Fibroblast of skin of scalp (primary cell): ENCODE data around the gene ST14.
"Not testable (repeated sequence)": the region's sequence is repeated elsewhere in the genome, so short reads cannot be mapped to it uniquely, and the experiment has no call there.

ENCODE experiments used
- DNase-seq: peaks from one replicate; pipeline ENCODE4 v3.0.0-alpha.2; 2013

The ST14 gene

GRCh38 chr11:130209954-130210854 lies 50.6 kb downstream of the ST14 start:
- DNase-seq: no peak

- no peak for DNase-seq
Measured at GRCh38 chr11:130211144-130211543, 51.6 kb downstream of the ST14 start.

GRCh38 chr11:130211781-130212401 lies 52.3 kb downstream of the ST14 start:
- DNase-seq: no peak

- no peak for DNase-seq
Measured at GRCh38 chr11:130212431-130212961, 52.9 kb downstream of the ST14 start.

- peak; percentile 19 for DNase-seq
Measured at GRCh38 chr11:130213143-130213978, 53.8 kb downstream of the ST14 start.

GRCh38 chr11:130213979-130214281 lies 54.3 kb downstream of the ST14 start:
- no peak for DNase-seq

GRCh38 chr11:130214861-130215530 lies 55.4 kb downstream of the ST14 start:
- no peak for DNase-seq

- DNase-seq: no peak
Measured at GRCh38 chr11:130215531-130216220, 56.1 kb downstream of the ST14 start.

GRCh38 chr11:130216221-130216550 lies 56.6 kb downstream of the ST14 start:
- DNase-seq: no peak

- DNase-seq: no peak
Measured at GRCh38 chr11:130216591-130217132, 57.1 kb downstream of the ST14 start.

- DNase-seq: no peak
Measured at GRCh38 chr11:130217133-130218031, 57.8 kb downstream of the ST14 start.

GRCh38 chr11:130218501-130219070 lies 59.0 kb downstream of the ST14 start:
- no peak for DNase-seq

GRCh38 chr11:130219148-130219547 lies 59.6 kb downstream of the ST14 start:
- no peak for DNase-seq

- no peak for DNase-seq
Measured at GRCh38 chr11:130220311-130221035, 60.9 kb downstream of the ST14 start.

- no peak for DNase-seq
Measured at GRCh38 chr11:130223291-130223971, 63.8 kb downstream of the ST14 start.

GRCh38 chr11:130227373-130227772 lies 67.8 kb downstream of the ST14 start:
- DNase-seq: no peak

GRCh38 chr11:130233486-130233885 lies 73.9 kb downstream of the ST14 start:
- DNase-seq: not testable (repeated sequence)

GRCh38 chr11:130233888-130234287 lies 74.3 kb downstream of the ST14 start:
- not testable (repeated sequence) for DNase-seq

- no peak for DNase-seq
Measured at GRCh38 chr11:130234315-130234714, 74.7 kb downstream of the ST14 start.
